HG02571 (cell line): ENCODE results near the gene FCHO2.
"Not testable (repeated sequence)": the region's sequence is repeated elsewhere in the genome, so short reads cannot be mapped to it uniquely, and the experiment has no call there.

Source experiments
- ATAC-seq: cut with Tn5 transposase; IDR thresholded peaks from one replicate; pipeline ENCODE4 v1.9.1; 2021; ENCODE audit warnings: mild to moderate bottlenecking, moderate library complexity; ENCODE audit not compliant: unreplicated experiment

The FCHO2 gene

DNA sequence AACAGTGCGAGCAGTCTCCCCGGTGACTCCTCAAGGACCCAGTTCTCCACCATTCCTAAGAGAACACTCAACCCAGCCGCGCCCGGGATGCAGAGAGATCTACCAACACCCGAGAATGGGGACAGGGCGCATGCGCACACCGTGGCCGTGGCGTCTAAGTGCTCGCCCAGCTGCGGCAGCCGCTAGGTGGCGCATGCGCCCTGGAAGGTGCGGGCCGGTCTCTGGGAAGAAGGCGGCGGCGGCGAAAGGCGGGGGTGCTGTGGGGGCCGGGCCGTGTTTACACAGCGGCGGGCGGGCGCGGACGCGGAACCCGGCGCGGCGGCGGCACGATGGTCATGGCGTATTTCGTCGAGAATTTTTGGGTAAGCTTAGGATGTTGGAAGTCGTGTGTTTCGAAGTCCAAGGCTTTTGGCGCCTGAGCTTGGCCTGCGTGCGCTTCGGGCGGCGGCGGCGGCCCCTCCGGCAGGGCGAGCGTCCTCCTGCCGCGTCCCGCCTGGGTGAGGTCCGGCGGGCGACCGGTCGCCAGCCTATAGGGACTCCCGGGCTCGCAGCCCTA, at the start of gene FCHO2:
Gene FCHO2 (plus strand): TSS at position 274 of the 556 bp plus-strand sequence. CDS start 56 bp downstream, at position 330.
- ATAC-seq, result peak; percentile 95

DNA sequence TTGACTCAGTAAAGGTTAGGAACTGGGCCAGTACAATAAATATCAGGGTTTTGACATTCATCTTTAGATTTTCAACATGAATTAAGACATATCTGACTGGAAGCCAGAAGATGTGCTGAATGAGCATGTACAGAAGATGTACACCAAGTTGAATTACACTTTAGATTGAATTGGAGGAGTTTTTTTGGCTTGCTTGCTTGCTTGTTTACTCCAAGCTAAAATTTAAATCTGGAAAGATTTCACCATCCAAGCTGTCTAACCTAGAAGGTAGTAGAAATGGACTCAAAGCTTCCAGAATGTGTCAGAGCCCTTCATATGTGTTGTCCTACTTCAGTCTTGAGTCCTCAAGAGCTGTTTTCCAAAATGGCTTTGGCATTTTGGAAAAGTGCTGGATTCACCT, 49.0 kb upstream of the FCHO2 start:
- no peak for ATAC-seq

GRCh38 chr5:72908664-72909063, 47.2 kb upstream of the FCHO2 start:
- ATAC-seq, result no peak

DNA sequence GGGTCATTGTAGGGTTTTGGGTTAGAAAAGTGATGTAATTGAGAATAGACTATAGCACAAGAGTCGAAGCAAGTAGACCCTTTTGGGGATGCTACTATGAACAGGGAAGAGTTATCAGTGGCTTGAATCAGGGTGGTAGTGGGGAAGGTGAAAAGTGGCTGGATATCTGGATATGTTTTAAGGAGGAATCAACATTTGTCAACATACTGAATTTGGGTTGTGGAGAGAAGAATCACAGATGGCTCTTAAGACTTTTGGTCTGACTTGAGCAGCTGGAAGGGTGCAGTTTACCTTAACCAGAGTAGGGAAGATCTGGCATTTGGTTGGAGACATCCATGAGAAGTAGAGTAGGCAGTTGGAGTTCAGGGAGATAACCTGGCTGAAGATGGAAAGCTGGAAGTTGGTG, 38.5 kb upstream of the FCHO2 start:
- no peak for ATAC-seq

DNA sequence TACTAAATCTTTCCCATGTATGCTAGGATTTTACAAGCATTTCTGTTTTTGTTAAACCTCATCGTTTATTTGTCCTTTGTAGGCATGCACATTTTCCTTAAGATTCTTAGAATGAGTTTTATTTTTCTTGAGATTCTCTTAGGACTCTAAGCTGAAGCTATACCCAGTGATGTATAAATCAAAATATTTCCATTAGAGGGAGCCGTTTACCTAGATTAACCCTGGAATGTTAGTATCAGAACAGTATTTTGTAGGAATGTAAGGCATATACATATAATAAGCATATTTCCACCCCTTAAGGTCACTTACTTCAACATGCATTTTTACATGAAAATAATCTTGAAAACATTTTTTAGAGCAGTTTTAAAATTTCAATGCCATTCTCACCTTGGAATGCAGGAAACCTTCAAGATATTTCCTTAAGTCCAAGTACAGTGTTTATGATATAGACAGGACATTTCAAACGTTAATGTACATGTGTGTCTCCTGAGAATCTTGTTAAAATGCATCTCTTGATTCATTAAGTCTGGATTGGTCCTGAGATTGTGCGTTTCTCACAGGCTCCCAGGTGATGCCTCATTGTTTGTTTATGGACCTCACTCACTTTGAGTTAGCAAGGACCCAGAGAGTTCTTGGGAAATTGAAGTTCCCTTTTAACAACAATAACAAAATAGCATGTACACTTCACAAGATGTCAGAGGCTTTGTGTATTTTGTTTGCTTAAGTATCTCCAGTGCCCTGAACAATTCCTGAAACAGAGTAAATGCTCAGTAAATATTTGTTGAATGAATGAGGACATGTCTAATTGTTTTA, 34.9 kb upstream of the FCHO2 start:
- no peak for ATAC-seq

DNA sequence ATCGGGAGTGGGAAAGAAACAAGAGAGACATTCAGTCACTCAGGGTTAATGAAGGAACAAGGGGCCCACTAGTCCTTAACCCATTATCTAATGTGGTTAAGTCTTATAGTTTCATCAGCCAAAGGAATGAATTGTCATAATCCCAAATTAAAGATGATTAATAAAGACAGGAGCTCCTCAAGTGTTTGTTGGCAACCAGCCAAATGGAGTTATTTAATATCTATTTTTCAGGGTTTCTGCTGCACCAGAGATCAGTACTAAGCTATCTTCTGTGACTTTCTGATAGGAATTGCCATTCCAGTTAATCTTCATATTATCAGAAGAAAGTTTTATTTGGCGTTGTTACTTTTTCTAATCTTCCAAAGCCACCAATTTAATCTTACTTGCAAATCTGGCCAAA, 34.0 kb upstream of the FCHO2 start:
- ATAC-seq, result no peak

- no peak for ATAC-seq
Observed at GRCh38 chr5:72922422-72922821, 33.4 kb upstream of the FCHO2 start.

GRCh38 chr5:72925336-72926010, 30.4 kb upstream of the FCHO2 start:
- ATAC-seq, result no peak

DNA sequence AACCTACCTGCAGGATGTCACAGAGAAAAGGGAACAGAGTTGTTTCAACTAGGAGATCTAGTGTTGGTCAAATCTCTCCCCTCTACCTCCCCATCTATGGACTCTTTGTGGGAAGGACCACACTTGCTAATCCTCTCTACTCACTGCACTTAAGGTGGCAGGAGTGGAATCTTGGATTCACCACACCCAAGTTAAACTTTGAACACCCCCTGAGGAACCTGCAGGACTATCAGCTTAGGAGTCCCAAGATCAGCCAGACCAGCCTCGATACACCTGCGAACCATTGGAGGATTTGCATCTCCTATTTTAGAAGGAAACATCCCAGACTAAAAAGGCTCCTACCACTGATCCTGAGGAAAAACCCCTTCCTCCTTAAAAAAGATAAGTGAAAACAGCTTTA, 23.2 kb upstream of the FCHO2 start:
- not testable (repeated sequence) for ATAC-seq

GRCh38 chr5:72934953-72935725, 20.7 kb upstream of the FCHO2 start:
- ATAC-seq, result not testable (repeated sequence)

- ATAC-seq, result no peak
Observed at GRCh38 chr5:72936893-72937292, 18.9 kb upstream of the FCHO2 start.

- ATAC-seq, result no peak
Observed at GRCh38 chr5:72937517-72938061, 18.3 kb upstream of the FCHO2 start.

DNA sequence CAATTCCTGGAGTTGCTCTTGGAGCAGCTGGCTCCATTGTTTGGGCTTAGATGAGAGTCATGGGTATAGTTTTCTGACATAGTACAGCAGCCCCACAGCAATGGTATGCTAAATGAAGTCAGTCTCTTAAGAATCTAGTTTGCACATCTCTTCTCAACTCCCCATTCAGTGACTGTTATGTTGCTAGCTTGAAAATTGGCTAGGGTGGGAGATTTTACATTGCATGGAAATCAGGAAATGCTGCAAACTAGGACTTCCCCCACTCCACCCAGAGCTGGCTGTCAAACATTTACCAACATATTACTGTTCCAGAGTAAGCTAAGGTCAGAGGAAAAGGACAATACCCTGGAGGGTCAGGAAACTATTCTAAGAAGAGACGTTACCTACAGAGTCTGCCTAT, 17.6 kb upstream of the FCHO2 start:
- ATAC-seq, result no peak

- ATAC-seq, result no peak
Observed at GRCh38 chr5:72940082-72940481, 15.8 kb upstream of the FCHO2 start.

DNA sequence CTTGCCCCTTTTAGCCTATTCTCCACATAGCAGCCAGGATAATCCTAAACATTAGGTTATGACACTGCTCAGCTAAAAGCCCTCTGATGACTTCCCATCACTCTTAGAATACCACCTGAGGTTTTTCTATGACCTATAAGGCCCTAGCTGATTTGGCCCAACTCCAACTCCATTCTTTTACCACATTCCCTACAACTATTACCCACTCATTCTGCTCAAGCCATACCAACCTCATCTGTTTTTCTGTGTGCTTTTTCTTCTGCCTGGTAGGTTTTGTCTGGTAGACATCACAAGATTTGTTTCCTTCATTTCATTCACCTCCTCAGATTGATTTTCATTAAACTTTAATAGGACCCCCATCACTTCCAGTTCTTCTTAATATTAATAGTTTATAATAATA, 12.5 kb upstream of the FCHO2 start:
- no peak for ATAC-seq

- no peak for ATAC-seq
Observed at GRCh38 chr5:72947498-72947897, 8.3 kb upstream of the FCHO2 start.

- no peak for ATAC-seq
Observed at GRCh38 chr5:72949481-72949880, 6.4 kb upstream of the FCHO2 start.

- ATAC-seq, result no peak
Observed at GRCh38 chr5:72951671-72952468, 4.0 kb upstream of the FCHO2 start.

- ATAC-seq, result no peak
Observed at GRCh38 chr5:72954389-72954788, 1.5 kb upstream of the FCHO2 start.

GRCh38 chr5:72955143-72955767, 586 bp upstream of the FCHO2 start:
- ATAC-seq, result peak; percentile 42
